HG02759 (cell line): ENCODE measurements around the gene CAPN15.

Experiments
- ATAC-seq: cut with Tn5 transposase; IDR thresholded peaks from one replicate; pipeline ENCODE4 v1.9.1; 2021; ENCODE audit warnings: mild to moderate bottlenecking, moderate library complexity; ENCODE audit not compliant: unreplicated experiment

The CAPN15 gene

GRCh38 chr16:540645-541340 lies 13.3 kb downstream of the CAPN15 start:
- ATAC-seq, result no peak

- no peak for ATAC-seq
Measured at GRCh38 chr16:543301-544164, 16.0 kb downstream of the CAPN15 start.

GRCh38 chr16:544517-544916 lies 17.0 kb downstream of the CAPN15 start:
- no peak for ATAC-seq

GRCh38 chr16:546909-547770 lies 19.6 kb downstream of the CAPN15 start:
- ATAC-seq, result no peak

- ATAC-seq, result no peak
Measured at GRCh38 chr16:548586-548985, 21.1 kb downstream of the CAPN15 start.

GRCh38 chr16:549544-550263 lies 22.2 kb downstream of the CAPN15 start:
- no peak for ATAC-seq

- no peak for ATAC-seq
Measured at GRCh38 chr16:551210-551609, 23.7 kb downstream of the CAPN15 start.

GRCh38 chr16:552171-552570 lies 24.7 kb downstream of the CAPN15 start:
- ATAC-seq, result no peak

GRCh38 chr16:553601-554296 lies 26.2 kb downstream of the CAPN15 start:
- ATAC-seq, result no peak

GRCh38 chr16:554297-554621 lies 26.7 kb downstream of the CAPN15 start:
- no peak for ATAC-seq

- ATAC-seq, result no peak
Measured at GRCh38 chr16:554640-555365, 27.3 kb downstream of the CAPN15 start.

GRCh38 chr16:555528-556473 lies 28.3 kb downstream of the CAPN15 start:
- ATAC-seq, result no peak

GRCh38 chr16:556474-557173 lies 29.1 kb downstream of the CAPN15 start:
- ATAC-seq, result no peak

- ATAC-seq, result no peak
Measured at GRCh38 chr16:557463-558297, 30.2 kb downstream of the CAPN15 start.

- ATAC-seq, result no peak
Measured at GRCh38 chr16:558298-559020, 30.9 kb downstream of the CAPN15 start.

- no peak for ATAC-seq
Measured at GRCh38 chr16:559021-559380, 31.5 kb downstream of the CAPN15 start.
